Breast epithelium (tissue), 4 donors: ENCODE results near the gene GTPBP6. TPM values are rescaled to one million over a fixed set of nuclear protein-coding genes. Genes with fewer than 3 reads are reported as not detected.
"Not testable (repeated sequence)": the region's sequence is repeated elsewhere in the genome, so short reads cannot be mapped to it uniquely, and the experiment has no call there.

ENCODE experiments used
- DNase-seq, 2 donors: peaks; one replicate each; pipeline ENCODE4 v3.0.0-alpha.2; 2019; ENCODE audit warnings: low spot score in 2 of 2
- H3K27ac ChIP-seq, 2 donors: fragments of 200-600 bp; sonication (generic) in 1 of 2; one replicate each; pipeline ENCODE4 v1.5.1; 2016 to 2019; ENCODE audit warnings: mild to moderate bottlenecking in 1 of 2
- H3K27me3 ChIP-seq, 2 donors: fragments of 200-600 bp; sonication (generic) in 1 of 2; one replicate each; pipeline versions ENCODE4 v1.5.1 to v1.6.0; 2017 to 2019; ENCODE audit warnings: control low read depth in 1 of 2, mild to moderate bottlenecking in 1 of 2
- H3K36me3 ChIP-seq: fragments of 200-600 bp; one replicate; pipeline ENCODE4 v1.5.1; 2019
- H3K4me1 ChIP-seq, 2 donors: fragments of 200-600 bp; sonication (generic); one replicate each; pipeline ENCODE4 v1.5.1; 2016 to 2019; ENCODE audit warnings: control low read depth in 1 of 2
- H3K4me3 ChIP-seq, 3 donors: fragments of 200-600 bp; sonication (generic); 1 replicate in 2 of 3; 2 replicates in 1 of 3; pipeline ENCODE4 v1.5.1; 2016 to 2019; ENCODE audit warnings: mild to moderate bottlenecking in 3 of 3, moderate library complexity in 2 of 3
- H3K9me3 ChIP-seq, 2 donors: fragments of 200-600 bp; sonication (generic) in 1 of 2; one replicate each; pipeline ENCODE4 v1.5.1; 2016 to 2019; ENCODE audit warnings: control low read depth in 1 of 2
- CTCF ChIP-seq, 3 donors: fragments of 450-650 bp; IDR thresholded peaks; one replicate each; pipeline ENCODE4 v1.5.1; 2016 to 2017; ENCODE audit warnings: antibody characterized with exemption in 3 of 3, mild to moderate bottlenecking in 3 of 3, moderate library complexity in 3 of 3
- POLR2A ChIP-seq: fragments of 450-650 bp; IDR thresholded peaks from one replicate; pipeline ENCODE4 v1.6.1; 2016; ENCODE audit warnings: antibody characterized with exemption, mild to moderate bottlenecking, moderate library complexity
- POLR2AphosphoS5 ChIP-seq, 3 donors: sonication (generic); formaldehyde crosslinking; IDR thresholded peaks; one replicate each; pipeline ENCODE4 v1.6.1; 2017; ENCODE audit warnings: antibody characterized with exemption in 3 of 3
- intact Hi-C: fragments of 100-400 bp; cut with DNase I; formaldehyde crosslinking; loops from one replicate; pipeline ENCODE4 v1.15.1; 2023; ENCODE audit warnings: low total_unique reads
- total RNA-seq, 3 donors: library from RNA; depleted of rRNA; stranded (reverse); fragments of >200 nt; gene quantifications; one replicate each; pipeline ENCODE4 v1.1.0, GENCODE V29; 2016

Gene GTPBP6
- total RNA-seq, 3 donors from 2014 or later: 25.5 to 45.9 (median 27.2) TPM

GRCh38 chrX:281166-281999, 37.2 kb downstream of the GTPBP6 start, which contains the start of gene PLCXD1:
Gene PLCXD1 (plus strand): TSS chrX:281381. CDS start chrX:284188, 2,807 bp downstream.
- TF ChIP-seq CTCF (IDR thresholded peaks at IDR 0.05) (no peak), POLR2AphosphoS5 (IDR thresholded peaks at IDR 0.05) (no peak), POLR2A (no peak)
- H3K36me3 ChIP-seq: no peaks in the 10 kb centered on the region
- peak within 1 kb of the TSS in 1 of 2 donors; percentile 44 for H3K27ac ChIP-seq
- H3K4me3 ChIP-seq: peak within 1 kb of the TSS in 2 of 3 donors; percentile 35 to 52
- intact Hi-C loops: no loop called here
- H3K4me1 ChIP-seq: no peaks in the 10 kb centered on the region
- no peaks in the 10 kb centered on the region for H3K27me3 ChIP-seq
- no peaks in the 10 kb centered on the region for H3K9me3 ChIP-seq
- DNase-seq: no peak

- H3K4me1 ChIP-seq, H3K9me3 ChIP-seq, H3K27ac ChIP-seq, H3K27me3 ChIP-seq, intact Hi-C loops, DNase-seq, H3K36me3 ChIP-seq: not testable (repeated sequence)
- H3K4me3 ChIP-seq: peak overlapping the region in 2 of 3 donors; percentile 35 to 52
Measured at GRCh38 chrX:280722-281121, 37.9 kb downstream of the GTPBP6 start.

GRCh38 chrX:279757-280604, 38.6 kb downstream of the GTPBP6 start:
- H3K4me3 ChIP-seq, H3K27me3 ChIP-seq, H3K9me3 ChIP-seq, intact Hi-C loops, H3K27ac ChIP-seq, DNase-seq, H3K4me1 ChIP-seq, H3K36me3 ChIP-seq: not testable (repeated sequence)

GRCh38 chrX:276581-277201, 41.9 kb downstream of the GTPBP6 start:
- intact Hi-C loops: no loop called here
- Histone ChIP-seq H3K9me3 (no peaks in the 10 kb centered on the region), H3K4me3 (peak overlapping the region; percentile 45 to 82 (median 67)), H3K4me1 (peaks cover 0 to 4% of the 10 kb centered on the region in 2 donors), H3K27me3 (no peaks in the 10 kb centered on the region), H3K27ac (peak overlapping the region; percentile 73 to 84), H3K36me3 (no peaks in the 10 kb centered on the region)
- DNase-seq: peak; percentile 74 to 84
- TF ChIP-seq POLR2AphosphoS5 (IDR thresholded peaks at IDR 0.05) (no peak), POLR2A (no peak), CTCF (IDR thresholded peaks at IDR 0.05) (no peak)

- DNase-seq: peak; percentile 78 to 86
- Histone ChIP-seq H3K36me3 (no peaks in the 10 kb centered on the region), H3K27me3 (no peaks in the 10 kb centered on the region), H3K27ac (peak overlapping the region; percentile 73 to 84), H3K4me3 (peak overlapping the region; percentile 45 to 82 (median 67)), H3K4me1 (peaks cover 0 to 4% of the 10 kb centered on the region in 2 donors), H3K9me3 (no peaks in the 10 kb centered on the region)
- TF ChIP-seq POLR2AphosphoS5 (IDR thresholded peaks at IDR 0.05) (no peak), POLR2A (no peak), CTCF (IDR thresholded peaks at IDR 0.05) (peak in 1 of 3 donors; percentile 17)
- intact Hi-C loops: no loop called here
Measured at GRCh38 chrX:275967-276580, 42.5 kb downstream of the GTPBP6 start.
